Karpas-422 (cell line): ENCODE results near the gene TSPAN11. TPM values are rescaled to one million over a fixed set of nuclear protein-coding genes. Genes with fewer than 3 reads are reported as not detected.

Experiments
- DNase-seq: peaks from one replicate; pipeline ENCODE4 v3.0.0-alpha.2; 2015
- H2AFZ ChIP-seq: fragments of 200-600 bp; sonication (generic); 2 replicates; pipeline ENCODE4 v1.6.1; 2014; ENCODE audit warnings: antibody characterized with exemption, low read length, mixed read lengths
- H3K27ac ChIP-seq: fragments of 200-600 bp; sonication (generic); 2 replicates; pipeline ENCODE4 v1.5.1; 2014; ENCODE audit warnings: mild to moderate bottlenecking, low read length, moderate library complexity
- H3K27me3 ChIP-seq: fragments of 200-600 bp; sonication (generic); 2 replicates; pipeline ENCODE4 v1.6.1; 2014; ENCODE audit warnings: low read length, mixed read lengths
- H3K36me3 ChIP-seq: fragments of 200-600 bp; sonication (generic); 2 replicates; pipeline ENCODE4 v1.6.1; 2014; ENCODE audit warnings: low read length, mixed read lengths; ENCODE audit not compliant: insufficient read depth
- H3K4me1 ChIP-seq: fragments of 200-600 bp; sonication (generic); 2 replicates; pipeline ENCODE4 v1.6.1; 2014; ENCODE audit warnings: mild to moderate bottlenecking, low read length, mixed read lengths
- H3K4me2 ChIP-seq: fragments of 200-600 bp; sonication (generic); 2 replicates; pipeline ENCODE4 v1.6.1; 2014; ENCODE audit warnings: low read length, low read depth, mild to moderate bottlenecking; ENCODE audit not compliant: poor library complexity, severe bottlenecking
- H3K4me3 ChIP-seq: fragments of 200-600 bp; sonication (generic); 2 replicates; pipeline ENCODE4 v1.5.1; 2014; ENCODE audit warnings: mild to moderate bottlenecking, antibody characterized with exemption, low read length, mixed read lengths
- H3K79me2 ChIP-seq: fragments of 200-600 bp; sonication (generic); 2 replicates; pipeline ENCODE4 v1.6.1; 2014; ENCODE audit warnings: mild to moderate bottlenecking, low read length, mixed read lengths
- H3K9ac ChIP-seq: fragments of 200-600 bp; sonication (generic); 2 replicates; pipeline ENCODE4 v1.6.0; 2014; ENCODE audit warnings: low read length
- H3K9me2 ChIP-seq: fragments of 200-600 bp; sonication (generic), shearing (Covaris generic); replicated peaks from 2 replicates; pipeline ENCODE4 v1.6.0; 2014; ENCODE audit warnings: mild to moderate bottlenecking, low read length, moderate library complexity; ENCODE audit not compliant: insufficient read depth
- H3K9me3 ChIP-seq: fragments of 300-700, 200-600 bp; sonication (generic); 2 replicates; pipeline ENCODE4 v1.6.1; 2014; ENCODE audit warnings: low read length, mixed read lengths
- H4K20me1 ChIP-seq: fragments of 200-600 bp; sonication (generic); 2 replicates; pipeline ENCODE4 v1.6.1; 2014; ENCODE audit warnings: mild to moderate bottlenecking, antibody characterized with exemption, low read length, low read depth; ENCODE audit not compliant: insufficient read depth
- total RNA-seq: library from RNA; depleted of rRNA; stranded (reverse); fragments of >200 nt; shearing (Covaris generic); gene quantifications from 2 replicates; pipeline ENCODE4 v1.2.3, GENCODE V29; 2014; ENCODE audit warnings: low replicate concordance; rRNA removed

Gene TSPAN11
- total RNA-seq, 1 experiment from 2014 or later = not detected

DNA sequence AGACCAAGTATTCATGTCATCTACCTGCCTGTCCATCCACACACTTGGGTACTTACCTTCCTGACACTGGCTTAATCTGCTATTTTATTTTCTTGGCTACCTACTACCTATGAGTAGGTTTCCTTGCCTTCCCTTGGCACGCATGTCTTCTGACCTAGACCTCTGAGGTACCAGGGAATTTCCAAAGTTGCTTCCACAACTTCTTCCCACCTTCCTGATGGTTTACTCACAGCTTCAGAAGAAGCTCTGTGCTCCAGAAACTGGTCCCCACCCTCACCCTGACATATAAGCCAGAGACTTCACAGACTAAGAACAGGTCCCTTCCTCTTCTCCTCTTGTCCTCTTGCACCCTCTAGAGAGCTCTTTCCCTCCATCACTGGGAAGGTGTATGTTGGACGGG is 111.4 kb downstream of the TSPAN11 start:
- Histone ChIP-seq H3K9me3 (no peaks in the 10 kb centered on the region), H3K9me2 (no peaks in the 10 kb centered on the region), H3K79me2 (no peaks in the 10 kb centered on the region), H3K27ac (no peak overlapping the region), H4K20me1 (no peaks in the 10 kb centered on the region), H3K9ac (no peak overlapping the region), H3K4me1 (no peaks in the 10 kb centered on the region), H3K4me2 (no peak overlapping the region), H2AFZ (no peak overlapping the region), H3K4me3 (no peak overlapping the region), H3K36me3 (no peaks in the 10 kb centered on the region), H3K27me3 (no peaks in the 10 kb centered on the region)
- no peak for DNase-seq

DNA sequence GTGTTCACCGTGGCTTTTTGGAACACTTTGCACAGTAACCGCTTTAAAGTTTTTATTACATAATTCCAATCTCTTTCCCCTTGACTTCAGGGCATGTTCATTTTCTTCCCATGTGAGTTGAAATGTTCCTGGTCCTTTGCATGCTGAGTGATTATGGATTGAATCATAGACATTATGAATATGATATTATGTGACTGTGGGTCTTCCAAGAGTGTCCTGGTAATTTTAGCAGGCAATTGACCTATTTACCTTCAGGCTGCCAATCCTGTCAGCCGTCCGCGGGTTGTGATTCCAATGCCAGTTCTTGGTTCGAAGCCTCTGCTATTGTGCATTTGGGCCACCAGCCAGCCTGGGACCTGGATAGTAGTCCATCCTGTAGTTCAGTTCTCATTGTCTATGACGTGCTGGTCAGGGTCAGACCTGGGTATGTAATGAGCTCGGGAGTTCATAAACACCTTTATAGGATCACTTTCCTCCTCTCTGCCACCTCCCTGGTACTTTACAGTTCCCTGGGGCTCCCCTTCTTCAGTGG is 114.6 kb downstream of the TSPAN11 start:
- H3K36me3 ChIP-seq = no peaks in the 10 kb centered on the region
- H3K4me3 ChIP-seq = no peak overlapping the region

More for the DNA sequence above, 114.6 kb downstream of the TSPAN11 start:
- H2AFZ ChIP-seq = no peak overlapping the region
- H3K9ac ChIP-seq = no peak overlapping the region
- no peaks in the 10 kb centered on the region for H3K9me3 ChIP-seq
- H3K9me2 ChIP-seq = no peaks in the 10 kb centered on the region
- no peaks in the 10 kb centered on the region for H3K79me2 ChIP-seq
- H3K4me1 ChIP-seq = no peaks in the 10 kb centered on the region
- H3K4me2 ChIP-seq = no peak overlapping the region
- H4K20me1 ChIP-seq = no peaks in the 10 kb centered on the region
- no peak for DNase-seq
- H3K27me3 ChIP-seq = no peaks in the 10 kb centered on the region
- no peak overlapping the region for H3K27ac ChIP-seq

Other genes starting within 250 kb of the TSPAN11 start
- gene IPO8, start 230.9 kb upstream of the TSPAN11 start, total RNA-seq = 30.1 and 33.6 TPM in 2 replicates
- 24.9 and 39.8 TPM in 2 replicates for gene CAPRIN2, start 171.8 kb upstream of the TSPAN11 start, total RNA-seq
- 27.0 and 31.9 TPM in 2 replicates for gene DDX11, start 147.1 kb downstream of the TSPAN11 start, total RNA-seq